HCT116 (cell line): ENCODE measurements around the gene MYADML2. TPM values are rescaled to one million over a fixed set of nuclear protein-coding genes. Genes with fewer than 3 reads are reported as not detected.

Experiments
- ATAC-seq: fragments of 200-7000 bp; cut with Tn5 transposase; 2 replicates; pipeline ENCODE4 v1.9.1; 2020; ENCODE audit warnings: mild to moderate bottlenecking, moderate library complexity
- BruUV-seq: library from RNA; stranded (reverse); fragments of 400-500 nt; replicated peaks from 2 replicates; lab custom pipeline; 2021; lab: Mats Ljungman, UMichigan
- CTCF ChIA-PET: fragments of 300-600 bp; sonication (Branson Sonifier 250); formaldehyde crosslinking; loops from one replicate; lab custom pipeline; 2021; ENCODE audit warnings: antibody characterized with exemption; lab: Charles Lee
- POLR2A ChIA-PET: fragments of 300-600, 350-600 bp; sonication (Branson Sonifier 250); formaldehyde crosslinking; loops from one replicate; lab custom pipeline; 2021; ENCODE audit warnings: antibody characterized with exemption; lab: Charles Lee
- RAD21 ChIA-PET, 2 experiments: fragments of 300-600 bp; sonication (Branson Sonifier 250); formaldehyde crosslinking; loops; one replicate each; lab custom pipeline; 2023; ENCODE audit warnings: low total read pairs in 2 of 2; ENCODE audit not compliant: uncharacterized antibody in 2 of 2, unreplicated experiment in 2 of 2, low non-redundant PET in 1 of 2; lab: Charles Lee
- DNase-seq: peaks from one replicate; pipeline ENCODE4 v3.0.0-alpha.2; 2010; ENCODE audit warnings: low read depth, low spot score
- H2AFZ ChIP-seq: fragments of 200-600 bp; shearing (Covaris generic), sonication (generic); 2 replicates; pipeline ENCODE4 v1.6.1; 2017; ENCODE audit warnings: low read depth, mixed run types, mixed read lengths, antibody characterized with exemption, low read length; ENCODE audit not compliant: poor library complexity, severe bottlenecking
- H3K27ac ChIP-seq: 2 replicates; pipeline ENCODE4 v1.5.1; 2012; ENCODE audit warnings: low read depth, low read length
- H3K27me3 ChIP-seq: fragments of 200-600 bp; sonication (generic); 2 replicates; pipeline ENCODE4 v1.6.1; 2016; ENCODE audit warnings: mixed run types, low read length, mixed read lengths; ENCODE audit not compliant: insufficient read depth
- H3K36me3 ChIP-seq, 2 experiments: fragments of 200-500 bp in 1 of 2; fragments of 200-600 bp in 1 of 2; sonication (Bioruptor generic) in 1 of 2; sonication (generic) in 1 of 2; 2 replicates each; pipeline versions ENCODE4 v1.5.1 to v1.6.1; 2014 to 2016; ENCODE audit warnings: low read length in 2 of 2, inconsistent platforms in 1 of 2, mixed read lengths in 1 of 2, mixed run types in 1 of 2; ENCODE audit not compliant: insufficient read depth in 2 of 2, control insufficient read depth in 1 of 2
- H3K4me1 ChIP-seq, 2 experiments: fragments of 200-600 bp in 1 of 2; sonication (generic) in 1 of 2; 2 replicates each; pipeline versions ENCODE4 v1.5.1 to v1.6.1; 2012 to 2017; ENCODE audit warnings: low read length in 2 of 2, inconsistent platforms in 1 of 2, mild to moderate bottlenecking in 1 of 2, mixed read lengths in 1 of 2, mixed run types in 1 of 2, moderate library complexity in 1 of 2; ENCODE audit not compliant: insufficient read depth in 2 of 2, control insufficient read depth in 1 of 2
- H3K4me2 ChIP-seq: fragments of 200-600 bp; sonication (generic); 2 replicates; pipeline ENCODE4 v1.6.1; 2017; ENCODE audit warnings: mixed run types, low read length, mixed read lengths
- H3K4me3 ChIP-seq, 2 experiments: fragments of 200-600 bp in 1 of 2; sonication (generic) in 1 of 2; replicated peaks in 1 of 2; 2 replicates each; pipeline ENCODE4 v1.5.1; 2011 to 2016; ENCODE audit warnings: low read length in 2 of 2, control low read depth in 1 of 2, low read depth in 1 of 2, mild to moderate bottlenecking in 1 of 2, mixed read lengths in 1 of 2, mixed run types in 1 of 2
- H3K79me2 ChIP-seq: fragments of 200-600 bp; sonication (generic); 2 replicates; pipeline ENCODE4 v1.6.1; 2017; ENCODE audit warnings: mild to moderate bottlenecking, mixed run types, low read length, moderate library complexity, mixed read lengths; ENCODE audit not compliant: insufficient read depth
- H3K9ac ChIP-seq: fragments of 200-600 bp; sonication (generic); 2 replicates; pipeline ENCODE4 v1.6.1; 2016; ENCODE audit warnings: low read length, mixed read lengths
- H3K9me2 ChIP-seq: fragments of 200-600 bp; sonication (generic), shearing (Covaris generic); 2 replicates; pipeline ENCODE4 v1.6.1; 2017; ENCODE audit warnings: mixed run types, mild to moderate bottlenecking, moderate library complexity; ENCODE audit not compliant: insufficient read depth
- H3K9me3 ChIP-seq, 2 experiments: fragments of 200-500 bp in 1 of 2; fragments of 200-600 bp in 1 of 2; sonication (Bioruptor generic) in 1 of 2; sonication (generic) in 1 of 2; 2 replicates each; pipeline ENCODE4 v1.6.1; 2014 to 2017; ENCODE audit warnings: low read length in 2 of 2, mixed read lengths in 2 of 2, inconsistent platforms in 1 of 2, low read depth in 1 of 2, mild to moderate bottlenecking in 1 of 2, mixed run types in 1 of 2, moderate library complexity in 1 of 2; ENCODE audit not compliant: control insufficient read depth in 1 of 2, insufficient read depth in 1 of 2
- H4K20me1 ChIP-seq: fragments of 200-600 bp; sonication (generic), shearing (Covaris generic); 2 replicates; pipeline ENCODE4 v1.6.1; 2017; ENCODE audit warnings: mixed run types, mild to moderate bottlenecking, moderate library complexity; ENCODE audit not compliant: insufficient read depth
- CBX3 ChIP-seq: IDR thresholded peaks from 2 replicates; pipeline ENCODE4 v1.6.1; 2012; ENCODE audit warnings: low read depth
- ELF1 ChIP-seq: IDR thresholded peaks from 2 replicates; pipeline ENCODE4 v1.6.1; 2012; ENCODE audit warnings: low read depth, borderline replicate concordance
- EZH2 ChIP-seq: fragments of 200-600 bp; sonication (generic); IDR thresholded peaks from 2 replicates; pipeline ENCODE4 v1.6.1; 2017; ENCODE audit warnings: antibody characterized with exemption, mixed run types
- EZH2phosphoT487 ChIP-seq: fragments of 200-600 bp; IDR thresholded peaks from 2 replicates; pipeline ENCODE4 v1.6.1; 2018; ENCODE audit warnings: antibody characterized with exemption, borderline replicate concordance
- FOSL1 ChIP-seq: IDR thresholded peaks from 2 replicates; pipeline ENCODE4 v1.6.1; 2012; ENCODE audit warnings: low read depth
- JUND ChIP-seq: IDR thresholded peaks from 2 replicates; pipeline ENCODE4 v1.6.1; 2012
- POLR2A ChIP-seq: IDR thresholded peaks from 2 replicates; pipeline ENCODE4 v1.7.0; 2011; ENCODE audit warnings: borderline replicate concordance; ENCODE audit not compliant: insufficient read depth, insufficient read length; ENCODE audit errors: extremely low read depth
- POLR2AphosphoS5 ChIP-seq: IDR thresholded peaks from 2 replicates; pipeline ENCODE4 v1.6.1; 2011; ENCODE audit warnings: mild to moderate bottlenecking, low read depth, low read length, moderate library complexity
- SIN3A ChIP-seq: IDR thresholded peaks from 2 replicates; pipeline ENCODE4 v1.6.1; 2012; ENCODE audit warnings: low read depth
- SP1 ChIP-seq: IDR thresholded peaks from 2 replicates; pipeline ENCODE4 v1.6.1; 2012; ENCODE audit warnings: low read depth
- TCF7L2 ChIP-seq: IDR thresholded peaks from 2 replicates; pipeline ENCODE4 v1.7.0; 2011; ENCODE audit warnings: borderline replicate concordance, inconsistent platforms; ENCODE audit not compliant: insufficient read depth, insufficient read length; ENCODE audit errors: extremely low read depth
- YY1 ChIP-seq: IDR thresholded peaks from 2 replicates; pipeline ENCODE4 v1.6.1; 2011; ENCODE audit warnings: low read length, low read depth, moderate library complexity, mild to moderate bottlenecking; ENCODE audit not compliant: insufficient replicate concordance; ENCODE audit errors: extremely low read depth
- ZFX ChIP-seq: fragments of 450-650 bp; IDR thresholded peaks from 2 replicates; pipeline ENCODE4 v1.6.1; 2017
- intact Hi-C: fragments of 100-400 bp; cut with micrococcal nuclease; formaldehyde crosslinking; loops from 2 replicates; pipeline ENCODE4 v1.10.0; 2022
- total RNA-seq: library from RNA; stranded (reverse); gene quantifications from one replicate; pipeline ENCODE4 v1.2.1, GENCODE V29; 2021; ENCODE audit not compliant: unreplicated experiment
- TF ChIP-seq, protein P1 (sequence below): IDR thresholded peaks from 2 replicates; pipeline ENCODE4 v1.6.1; 2012; ENCODE audit warnings: low read depth
- TF ChIP-seq, protein P2 (sequence below): IDR thresholded peaks from 2 replicates; pipeline ENCODE4 v1.6.1; 2011; ENCODE audit warnings: mild to moderate bottlenecking, low read length, moderate library complexity; ENCODE audit not compliant: insufficient replicate concordance; ENCODE audit errors: extremely low read depth
- TF ChIP-seq, protein P3 (sequence below), 3 experiments: fragments of 200-600 bp in 1 of 3; sonication (generic) in 1 of 3; IDR thresholded peaks in 2 of 3; conservative IDR thresholded peaks in 1 of 3; 2 replicates each; pipeline ENCODE4 v1.5.1; 2012 to 2017; ENCODE audit warnings: low read depth in 2 of 3, low read length in 2 of 3, antibody characterized with exemption in 1 of 3, borderline replicate concordance in 1 of 3, control low read depth in 1 of 3, mild to moderate bottlenecking in 1 of 3, mixed read lengths in 1 of 3, mixed run types in 1 of 3, moderate library complexity in 1 of 3; ENCODE audit not compliant: insufficient read depth in 1 of 3

The MYADML2 gene
- total RNA-seq, 1 experiment from 2014 or later, result not detected

DNA sequence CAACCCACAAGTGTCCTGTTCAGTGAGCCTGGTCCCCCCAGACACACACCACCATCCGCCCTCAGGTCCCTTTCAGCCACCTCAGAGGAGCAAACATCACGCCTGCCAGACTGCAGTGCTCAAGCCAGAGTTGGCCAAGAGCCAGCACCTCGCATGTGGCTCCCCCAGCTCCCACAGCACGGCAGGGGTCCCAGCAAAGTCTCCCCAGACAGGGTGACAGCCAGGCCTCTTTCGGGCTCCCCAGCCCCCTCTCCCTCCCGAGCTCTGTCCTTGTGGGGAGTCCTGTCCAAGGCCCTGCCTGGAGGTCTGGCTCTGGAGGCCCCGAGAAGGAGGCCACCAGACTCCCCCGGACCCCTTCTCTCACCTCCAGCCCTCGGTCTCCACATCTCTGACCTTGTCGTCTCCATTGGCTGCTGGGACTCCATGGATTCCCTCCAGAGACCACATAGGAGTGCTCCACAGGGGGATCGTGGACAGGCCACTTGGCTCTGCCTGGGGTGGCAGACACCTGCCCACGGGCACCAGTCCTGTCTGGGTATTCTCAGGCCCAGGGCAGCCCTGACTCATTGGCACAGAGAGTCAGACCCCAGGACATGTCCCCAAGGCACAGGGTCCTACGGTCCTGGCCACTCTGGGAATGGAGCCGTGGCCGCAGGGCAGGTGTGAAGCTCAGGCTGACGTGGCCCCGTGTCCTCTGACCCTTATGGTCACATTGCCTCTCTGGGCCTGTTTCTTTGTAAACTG, 1.8 kb upstream of the MYADML2 start:
- Histone ChIP-seq H3K9ac (no peak overlapping the region), H4K20me1 (no peaks in the 10 kb centered on the region), H3K79me2 (no peaks in the 10 kb centered on the region), H3K27ac (no peak overlapping the region), H3K9me2 (no peaks in the 10 kb centered on the region), H2AFZ (no peak overlapping the region), H3K36me3 (no peaks in the 10 kb centered on the region), H3K4me1 (peaks cover 0 to 10% of the 10 kb centered on the region in 2 experiments; a peak in 1 of 4 replicates), H3K4me2 (no peak overlapping the region), H3K4me3 (no peak overlapping the region), H3K27me3 (no peaks in the 10 kb centered on the region), H3K9me3 (no peaks in the 10 kb centered on the region)
- ChIA-PET CTCF (no interaction called here), RAD21 (no interaction called here), POLR2A (no interaction called here)
- no peak for TF ChIP-seq SP1
- no peak for TF ChIP-seq CBX3
- TF ChIP-seq, protein P1, sequence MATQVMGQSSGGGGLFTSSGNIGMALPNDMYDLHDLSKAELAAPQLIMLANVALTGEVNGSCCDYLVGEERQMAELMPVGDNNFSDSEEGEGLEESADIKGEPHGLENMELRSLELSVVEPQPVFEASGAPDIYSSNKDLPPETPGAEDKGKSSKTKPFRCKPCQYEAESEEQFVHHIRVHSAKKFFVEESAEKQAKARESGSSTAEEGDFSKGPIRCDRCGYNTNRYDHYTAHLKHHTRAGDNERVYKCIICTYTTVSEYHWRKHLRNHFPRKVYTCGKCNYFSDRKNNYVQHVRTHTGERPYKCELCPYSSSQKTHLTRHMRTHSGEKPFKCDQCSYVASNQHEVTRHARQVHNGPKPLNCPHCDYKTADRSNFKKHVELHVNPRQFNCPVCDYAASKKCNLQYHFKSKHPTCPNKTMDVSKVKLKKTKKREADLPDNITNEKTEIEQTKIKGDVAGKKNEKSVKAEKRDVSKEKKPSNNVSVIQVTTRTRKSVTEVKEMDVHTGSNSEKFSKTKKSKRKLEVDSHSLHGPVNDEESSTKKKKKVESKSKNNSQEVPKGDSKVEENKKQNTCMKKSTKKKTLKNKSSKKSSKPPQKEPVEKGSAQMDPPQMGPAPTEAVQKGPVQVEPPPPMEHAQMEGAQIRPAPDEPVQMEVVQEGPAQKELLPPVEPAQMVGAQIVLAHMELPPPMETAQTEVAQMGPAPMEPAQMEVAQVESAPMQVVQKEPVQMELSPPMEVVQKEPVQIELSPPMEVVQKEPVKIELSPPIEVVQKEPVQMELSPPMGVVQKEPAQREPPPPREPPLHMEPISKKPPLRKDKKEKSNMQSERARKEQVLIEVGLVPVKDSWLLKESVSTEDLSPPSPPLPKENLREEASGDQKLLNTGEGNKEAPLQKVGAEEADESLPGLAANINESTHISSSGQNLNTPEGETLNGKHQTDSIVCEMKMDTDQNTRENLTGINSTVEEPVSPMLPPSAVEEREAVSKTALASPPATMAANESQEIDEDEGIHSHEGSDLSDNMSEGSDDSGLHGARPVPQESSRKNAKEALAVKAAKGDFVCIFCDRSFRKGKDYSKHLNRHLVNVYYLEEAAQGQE, result no peak
- no peak for TF ChIP-seq TCF7L2
- TF ChIP-seq, protein P2, sequence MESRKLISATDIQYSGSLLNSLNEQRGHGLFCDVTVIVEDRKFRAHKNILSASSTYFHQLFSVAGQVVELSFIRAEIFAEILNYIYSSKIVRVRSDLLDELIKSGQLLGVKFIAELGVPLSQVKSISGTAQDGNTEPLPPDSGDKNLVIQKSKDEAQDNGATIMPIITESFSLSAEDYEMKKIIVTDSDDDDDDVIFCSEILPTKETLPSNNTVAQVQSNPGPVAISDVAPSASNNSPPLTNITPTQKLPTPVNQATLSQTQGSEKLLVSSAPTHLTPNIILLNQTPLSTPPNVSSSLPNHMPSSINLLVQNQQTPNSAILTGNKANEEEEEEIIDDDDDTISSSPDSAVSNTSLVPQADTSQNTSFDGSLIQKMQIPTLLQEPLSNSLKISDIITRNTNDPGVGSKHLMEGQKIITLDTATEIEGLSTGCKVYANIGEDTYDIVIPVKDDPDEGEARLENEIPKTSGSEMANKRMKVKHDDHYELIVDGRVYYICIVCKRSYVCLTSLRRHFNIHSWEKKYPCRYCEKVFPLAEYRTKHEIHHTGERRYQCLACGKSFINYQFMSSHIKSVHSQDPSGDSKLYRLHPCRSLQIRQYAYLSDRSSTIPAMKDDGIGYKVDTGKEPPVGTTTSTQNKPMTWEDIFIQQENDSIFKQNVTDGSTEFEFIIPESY, result no peak
- no peak for TF ChIP-seq ZFX
- no peak for TF ChIP-seq POLR2A
- TF ChIP-seq EZH2, result no peak
- no peak for TF ChIP-seq FOSL1
- no peak for TF ChIP-seq ELF1
- no peak for TF ChIP-seq EZH2phosphoT487
- no peak for TF ChIP-seq SIN3A
- TF ChIP-seq JUND, result no peak
- no peak for TF ChIP-seq POLR2AphosphoS5
- TF ChIP-seq, protein P3, sequence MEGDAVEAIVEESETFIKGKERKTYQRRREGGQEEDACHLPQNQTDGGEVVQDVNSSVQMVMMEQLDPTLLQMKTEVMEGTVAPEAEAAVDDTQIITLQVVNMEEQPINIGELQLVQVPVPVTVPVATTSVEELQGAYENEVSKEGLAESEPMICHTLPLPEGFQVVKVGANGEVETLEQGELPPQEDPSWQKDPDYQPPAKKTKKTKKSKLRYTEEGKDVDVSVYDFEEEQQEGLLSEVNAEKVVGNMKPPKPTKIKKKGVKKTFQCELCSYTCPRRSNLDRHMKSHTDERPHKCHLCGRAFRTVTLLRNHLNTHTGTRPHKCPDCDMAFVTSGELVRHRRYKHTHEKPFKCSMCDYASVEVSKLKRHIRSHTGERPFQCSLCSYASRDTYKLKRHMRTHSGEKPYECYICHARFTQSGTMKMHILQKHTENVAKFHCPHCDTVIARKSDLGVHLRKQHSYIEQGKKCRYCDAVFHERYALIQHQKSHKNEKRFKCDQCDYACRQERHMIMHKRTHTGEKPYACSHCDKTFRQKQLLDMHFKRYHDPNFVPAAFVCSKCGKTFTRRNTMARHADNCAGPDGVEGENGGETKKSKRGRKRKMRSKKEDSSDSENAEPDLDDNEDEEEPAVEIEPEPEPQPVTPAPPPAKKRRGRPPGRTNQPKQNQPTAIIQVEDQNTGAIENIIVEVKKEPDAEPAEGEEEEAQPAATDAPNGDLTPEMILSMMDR (IDR thresholded peaks at IDR 0.05 in 2 of 3, conservative IDR thresholded peaks at IDR 0.05 in 1 of 3; ENCODE audit: borderline replicate concordance in 1 of 3, insufficient read depth in 1 of 3, low read depth in 2 of 3, low read length in 2 of 3), result no peak
- no peak for TF ChIP-seq YY1
- DNase-seq (no peak), ATAC-seq (no peak)
- intact Hi-C loops, result no loop called here
- BruUV-seq, result no TSS peak
